Neural progenitor cell (in vitro differentiated cells): ENCODE results near the gene C11orf86. TPM values are rescaled to one million over a fixed set of nuclear protein-coding genes. Genes with fewer than 3 reads are reported as not detected.

Experiments used
- DNase-seq: peaks from one replicate; pipeline ENCODE4 v3.0.0-alpha.2; 2016; ENCODE audit warnings: low spot score
- H2AFZ ChIP-seq: fragments of 200-600 bp; sonication (generic); replicated peaks from 2 replicates; pipeline ENCODE4 v1.6.1; 2016; ENCODE audit warnings: antibody characterized with exemption
- H3F3A ChIP-seq: fragments of 200-600 bp; sonication (generic); 2 replicates; pipeline ENCODE4 v1.6.1; 2016; ENCODE audit warnings: antibody characterized with exemption, low read depth
- H3K27ac ChIP-seq: fragments of 200-600 bp; sonication (generic); 2 replicates; pipeline ENCODE4 v1.5.1; 2016; ENCODE audit warnings: mild to moderate bottlenecking
- H3K27me3 ChIP-seq: fragments of 200-600 bp; sonication (generic); 2 replicates; pipeline ENCODE4 v1.6.1; 2016; ENCODE audit warnings: mild to moderate bottlenecking, moderate library complexity
- H3K36me3 ChIP-seq: fragments of 200-600 bp; sonication (generic); 2 replicates; pipeline ENCODE4 v1.5.1; 2016
- H3K4me1 ChIP-seq: fragments of 200-600 bp; sonication (generic); 2 replicates; pipeline ENCODE4 v1.6.1; 2016; ENCODE audit warnings: mixed run types
- H3K4me2 ChIP-seq: fragments of 200-600 bp; sonication (generic); 2 replicates; pipeline ENCODE4 v1.6.1; 2016
- H3K4me3 ChIP-seq: fragments of 200-600 bp; sonication (generic); 2 replicates; pipeline ENCODE4 v1.5.1; 2016
- H3K79me2 ChIP-seq: fragments of 200-600 bp; sonication (generic); 2 replicates; pipeline ENCODE4 v1.6.1; 2016; ENCODE audit warnings: low read depth
- H3K9ac ChIP-seq: fragments of 200-600 bp; sonication (generic); 2 replicates; pipeline ENCODE4 v1.6.1; 2016
- H3K9me3 ChIP-seq: fragments of 200-600 bp; sonication (generic); 2 replicates; pipeline ENCODE4 v1.5.1; 2016; ENCODE audit warnings: low read depth
- H4K20me1 ChIP-seq: fragments of 200-600 bp; sonication (generic); 2 replicates; pipeline ENCODE4 v1.6.1; 2016; ENCODE audit warnings: low read depth
- H3K27ac Mint-ChIP-seq: 3 replicates; pipeline ENCODE4 v1.8.0; 2021; ENCODE audit warnings: mixed read lengths
- H3K27me3 Mint-ChIP-seq: 2 replicates; pipeline ENCODE4 v1.8.0; 2022; ENCODE audit warnings: low read depth, mild to moderate bottlenecking, inconsistent platforms, moderate library complexity, mixed read lengths; ENCODE audit not compliant: insufficient read depth
- H3K36me3 Mint-ChIP-seq: 3 replicates; pipeline ENCODE4 v1.8.0; 2021; ENCODE audit warnings: mixed read lengths
- H3K4me1 Mint-ChIP-seq: 3 replicates; pipeline ENCODE4 v1.8.0; 2021; ENCODE audit warnings: mixed read lengths
- H3K4me3 Mint-ChIP-seq: 3 replicates; pipeline ENCODE4 v1.8.0; 2021; ENCODE audit warnings: mild to moderate bottlenecking, moderate library complexity, mixed read lengths
- H3K9me3 Mint-ChIP-seq: 3 replicates; pipeline ENCODE4 v1.8.0; 2020; ENCODE audit warnings: mixed read lengths
- CTCF ChIP-seq: fragments of 200-600 bp; sonication (generic); IDR thresholded peaks from 2 replicates; pipeline ENCODE4 v1.5.1; 2017; ENCODE audit warnings: antibody characterized with exemption, mild to moderate bottlenecking
- EZH2 ChIP-seq: fragments of 200-600 bp; sonication (generic); IDR thresholded peaks from 2 replicates; pipeline ENCODE4 v1.6.1; 2017; ENCODE audit warnings: antibody characterized with exemption, mild to moderate bottlenecking, moderate library complexity
- EZH2phosphoT487 ChIP-seq: fragments of 200-600 bp; sonication (generic); IDR thresholded peaks from 2 replicates; pipeline ENCODE4 v1.6.1; 2017; ENCODE audit warnings: antibody characterized with exemption
- total RNA-seq: library from RNA; depleted of rRNA; stranded (reverse); fragments of >200 nt; gene quantifications from 2 replicates; pipeline ENCODE4 v1.2.3, GENCODE V29; 2015; ENCODE audit warnings: low replicate concordance

C11orf86 gene
- total RNA-seq, 1 donor from 2014 or later, result not detected

GRCh38 chr11:66933531-66933930, 41.6 kb upstream of the C11orf86 start:
- H3K4me3 Mint-ChIP-seq, result no peak overlapping the region

GRCh38 chr11:66934950-66935779, 39.9 kb upstream of the C11orf86 start:
- no peak overlapping the region for H3K4me3 Mint-ChIP-seq
- Histone ChIP-seq H3K36me3 (no peaks in the 10 kb centered on the region), H2AFZ (no peak overlapping the region), H3K9me3 (no peaks in the 10 kb centered on the region), H3K4me3 (no peak overlapping the region), H3K4me2 (no peak overlapping the region), H3K27me3 (no peaks in the 10 kb centered on the region), H4K20me1 (no peaks in the 10 kb centered on the region), H3K79me2 (no peaks in the 10 kb centered on the region), H3K9ac (no peak overlapping the region), H3K27ac (no peak overlapping the region), H3F3A (no peaks in the 10 kb centered on the region), H3K4me1 (no peaks in the 10 kb centered on the region)
- H3K27ac Mint-ChIP-seq, result no peak overlapping the region
- no peak for DNase-seq
- peaks cover 11% of the 10 kb centered on the region for H3K27me3 Mint-ChIP-seq
- peaks cover 3% of the 10 kb centered on the region for H3K9me3 Mint-ChIP-seq
- TF ChIP-seq EZH2phosphoT487, result no peak
- TF ChIP-seq CTCF, result no peak
- H3K36me3 Mint-ChIP-seq, result peaks cover 2% of the 10 kb centered on the region
- H3K4me1 Mint-ChIP-seq, result peaks cover 2% of the 10 kb centered on the region

More at GRCh38 chr11:66933531-66933930, 41.6 kb upstream of the C11orf86 start:
- Mint-ChIP-seq H3K27ac (no peak overlapping the region), H3K27me3 (peaks cover 11% of the 10 kb centered on the region), H3K4me1 (peaks cover 2% of the 10 kb centered on the region), H3K9me3 (peaks cover 3% of the 10 kb centered on the region), H3K36me3 (peaks cover 2% of the 10 kb centered on the region)
- H3K9me3 ChIP-seq, result no peaks in the 10 kb centered on the region
- no peak overlapping the region for H3K27ac ChIP-seq
- no peaks in the 10 kb centered on the region for H3K79me2 ChIP-seq
- no peaks in the 10 kb centered on the region for H3K36me3 ChIP-seq
- H3K4me3 ChIP-seq, result no peak overlapping the region
- no peak overlapping the region for H2AFZ ChIP-seq
- H3K4me1 ChIP-seq, result no peaks in the 10 kb centered on the region
- no peaks in the 10 kb centered on the region for H3F3A ChIP-seq
- TF ChIP-seq EZH2phosphoT487, result no peak
- TF ChIP-seq EZH2, result no peak
- no peak for TF ChIP-seq CTCF
- H3K9ac ChIP-seq, result no peak overlapping the region
- no peaks in the 10 kb centered on the region for H3K27me3 ChIP-seq
- H3K4me2 ChIP-seq, result no peak overlapping the region
- no peak for DNase-seq
- no peaks in the 10 kb centered on the region for H4K20me1 ChIP-seq

- Histone ChIP-seq H3K27me3 (no peaks in the 10 kb centered on the region), H3K4me1 (no peaks in the 10 kb centered on the region), H3K27ac (no peak overlapping the region), H2AFZ (no peak overlapping the region), H3K79me2 (no peaks in the 10 kb centered on the region), H3K9me3 (no peaks in the 10 kb centered on the region), H4K20me1 (no peaks in the 10 kb centered on the region), H3K9ac (no peak overlapping the region), H3K4me2 (no peak overlapping the region), H3K4me3 (no peak overlapping the region), H3F3A (no peaks in the 10 kb centered on the region), H3K36me3 (no peaks in the 10 kb centered on the region)
- no peak overlapping the region for H3K4me3 Mint-ChIP-seq
- H3K27ac Mint-ChIP-seq, result no peak overlapping the region
- TF ChIP-seq EZH2 (no peak), CTCF (no peak), EZH2phosphoT487 (no peak)
- H3K9me3 Mint-ChIP-seq, result peaks cover 3% of the 10 kb centered on the region
- no peak for DNase-seq
- H3K4me1 Mint-ChIP-seq, result peaks cover 2% of the 10 kb centered on the region
- peaks cover 11% of the 10 kb centered on the region for H3K27me3 Mint-ChIP-seq
- peaks cover 2% of the 10 kb centered on the region for H3K36me3 Mint-ChIP-seq
Measured at GRCh38 chr11:66936311-66936711, 38.8 kb upstream of the C11orf86 start.
